A549 (cell line): ENCODE measurements around the gene WDR33.

Source experiments
- CBX8 ChIP-seq: fragments of 200-600 bp; sonication (generic); IDR thresholded peaks from 2 replicates; pipeline ENCODE4 v1.6.1; 2016
- JUN ChIP-seq, 2 experiments: fragments of >200 bp; sonication (Bioruptor Twin); formaldehyde crosslinking; IDR thresholded peaks; 2 replicates in 1 of 2; 3 replicates in 1 of 2; pipeline ENCODE4 v1.6.1; 2016 to 2017
- POLR2A ChIP-seq: IDR thresholded peaks from 2 replicates; pipeline ENCODE4 v1.6.1; 2012; ENCODE audit warnings: mild to moderate bottlenecking, low read length
- POLR2AphosphoS2 ChIP-seq: conservative IDR thresholded peaks from 2 replicates; pipeline ENCODE4 v1.6.1; 2012; ENCODE audit warnings: low read length, improper control_type of control experiment, inconsistent platforms
- RAD21 ChIP-seq, 2 experiments: fragments of >200 bp in 1 of 2; sonication (Bioruptor Twin) in 1 of 2; formaldehyde crosslinking in 1 of 2; IDR thresholded peaks in 1 of 2; conservative IDR thresholded peaks in 1 of 2; 2 replicates in 1 of 2; 3 replicates in 1 of 2; pipeline ENCODE4 v1.6.1; 2012 to 2018; ENCODE audit warnings: inconsistent platforms in 1 of 2
- SMC3 ChIP-seq: fragments of >200 bp; sonication (Bioruptor Twin); formaldehyde crosslinking; IDR thresholded peaks from 3 replicates; pipeline ENCODE4 v1.6.1; 2018; ENCODE audit warnings: inconsistent platforms
- TF ChIP-seq, protein P1 (sequence below): fragments of >200 bp; sonication (Bioruptor Twin); formaldehyde crosslinking; IDR thresholded peaks from 3 replicates; pipeline ENCODE4 v1.5.1; 2016
- TF ChIP-seq, protein P2 (sequence below): fragments of 200-600 bp; sonication (generic); IDR thresholded peaks from 2 replicates; pipeline ENCODE4 v1.6.1; 2016; ENCODE audit warnings: antibody characterized with exemption, mild to moderate bottlenecking, moderate library complexity
- TF ChIP-seq, protein P3 (sequence below): fragments of 450-650 bp; IDR thresholded peaks from 2 replicates; pipeline ENCODE4 v1.6.1; 2014; ENCODE audit warnings: antibody characterized with exemption
- TF ChIP-seq, protein P4 (sequence below): IDR thresholded peaks from 2 replicates; pipeline ENCODE4 v1.6.1; 2012

DNA sequence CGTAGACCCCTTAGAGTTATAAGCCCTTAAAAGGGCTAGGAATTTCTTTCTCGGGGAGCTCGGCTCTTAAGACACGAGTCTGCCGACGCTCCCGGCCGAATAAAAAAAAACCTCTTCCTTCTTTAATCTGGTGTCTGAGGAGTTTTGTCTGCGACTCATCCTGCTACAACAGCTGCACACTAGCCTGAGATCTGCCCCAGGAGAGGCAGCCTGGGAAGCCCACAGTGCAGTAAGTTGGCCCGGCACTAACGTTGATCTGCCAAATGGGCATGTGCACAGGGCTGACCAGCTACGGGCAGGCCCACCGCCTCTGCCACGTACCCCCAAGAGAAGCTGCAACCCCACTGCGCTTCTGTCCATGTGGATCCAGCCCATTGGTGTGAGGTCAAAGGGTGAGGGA lies 127.2 kb downstream of the WDR33 start:
- TF ChIP-seq, protein P1, sequence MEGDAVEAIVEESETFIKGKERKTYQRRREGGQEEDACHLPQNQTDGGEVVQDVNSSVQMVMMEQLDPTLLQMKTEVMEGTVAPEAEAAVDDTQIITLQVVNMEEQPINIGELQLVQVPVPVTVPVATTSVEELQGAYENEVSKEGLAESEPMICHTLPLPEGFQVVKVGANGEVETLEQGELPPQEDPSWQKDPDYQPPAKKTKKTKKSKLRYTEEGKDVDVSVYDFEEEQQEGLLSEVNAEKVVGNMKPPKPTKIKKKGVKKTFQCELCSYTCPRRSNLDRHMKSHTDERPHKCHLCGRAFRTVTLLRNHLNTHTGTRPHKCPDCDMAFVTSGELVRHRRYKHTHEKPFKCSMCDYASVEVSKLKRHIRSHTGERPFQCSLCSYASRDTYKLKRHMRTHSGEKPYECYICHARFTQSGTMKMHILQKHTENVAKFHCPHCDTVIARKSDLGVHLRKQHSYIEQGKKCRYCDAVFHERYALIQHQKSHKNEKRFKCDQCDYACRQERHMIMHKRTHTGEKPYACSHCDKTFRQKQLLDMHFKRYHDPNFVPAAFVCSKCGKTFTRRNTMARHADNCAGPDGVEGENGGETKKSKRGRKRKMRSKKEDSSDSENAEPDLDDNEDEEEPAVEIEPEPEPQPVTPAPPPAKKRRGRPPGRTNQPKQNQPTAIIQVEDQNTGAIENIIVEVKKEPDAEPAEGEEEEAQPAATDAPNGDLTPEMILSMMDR: no peak
- TF ChIP-seq SMC3 (no peak), RAD21 (conservative IDR thresholded peaks at IDR 0.05 in 1 of 2, IDR thresholded peaks at IDR 0.05 in 1 of 2) (no peak), JUN (IDR thresholded peaks at IDR 0.05) (no peak), POLR2A (no peak), CBX8 (no peak), POLR2AphosphoS2 (no peak)
- TF ChIP-seq, protein P2, sequence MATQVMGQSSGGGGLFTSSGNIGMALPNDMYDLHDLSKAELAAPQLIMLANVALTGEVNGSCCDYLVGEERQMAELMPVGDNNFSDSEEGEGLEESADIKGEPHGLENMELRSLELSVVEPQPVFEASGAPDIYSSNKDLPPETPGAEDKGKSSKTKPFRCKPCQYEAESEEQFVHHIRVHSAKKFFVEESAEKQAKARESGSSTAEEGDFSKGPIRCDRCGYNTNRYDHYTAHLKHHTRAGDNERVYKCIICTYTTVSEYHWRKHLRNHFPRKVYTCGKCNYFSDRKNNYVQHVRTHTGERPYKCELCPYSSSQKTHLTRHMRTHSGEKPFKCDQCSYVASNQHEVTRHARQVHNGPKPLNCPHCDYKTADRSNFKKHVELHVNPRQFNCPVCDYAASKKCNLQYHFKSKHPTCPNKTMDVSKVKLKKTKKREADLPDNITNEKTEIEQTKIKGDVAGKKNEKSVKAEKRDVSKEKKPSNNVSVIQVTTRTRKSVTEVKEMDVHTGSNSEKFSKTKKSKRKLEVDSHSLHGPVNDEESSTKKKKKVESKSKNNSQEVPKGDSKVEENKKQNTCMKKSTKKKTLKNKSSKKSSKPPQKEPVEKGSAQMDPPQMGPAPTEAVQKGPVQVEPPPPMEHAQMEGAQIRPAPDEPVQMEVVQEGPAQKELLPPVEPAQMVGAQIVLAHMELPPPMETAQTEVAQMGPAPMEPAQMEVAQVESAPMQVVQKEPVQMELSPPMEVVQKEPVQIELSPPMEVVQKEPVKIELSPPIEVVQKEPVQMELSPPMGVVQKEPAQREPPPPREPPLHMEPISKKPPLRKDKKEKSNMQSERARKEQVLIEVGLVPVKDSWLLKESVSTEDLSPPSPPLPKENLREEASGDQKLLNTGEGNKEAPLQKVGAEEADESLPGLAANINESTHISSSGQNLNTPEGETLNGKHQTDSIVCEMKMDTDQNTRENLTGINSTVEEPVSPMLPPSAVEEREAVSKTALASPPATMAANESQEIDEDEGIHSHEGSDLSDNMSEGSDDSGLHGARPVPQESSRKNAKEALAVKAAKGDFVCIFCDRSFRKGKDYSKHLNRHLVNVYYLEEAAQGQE: no peak
- TF ChIP-seq, protein P3, sequence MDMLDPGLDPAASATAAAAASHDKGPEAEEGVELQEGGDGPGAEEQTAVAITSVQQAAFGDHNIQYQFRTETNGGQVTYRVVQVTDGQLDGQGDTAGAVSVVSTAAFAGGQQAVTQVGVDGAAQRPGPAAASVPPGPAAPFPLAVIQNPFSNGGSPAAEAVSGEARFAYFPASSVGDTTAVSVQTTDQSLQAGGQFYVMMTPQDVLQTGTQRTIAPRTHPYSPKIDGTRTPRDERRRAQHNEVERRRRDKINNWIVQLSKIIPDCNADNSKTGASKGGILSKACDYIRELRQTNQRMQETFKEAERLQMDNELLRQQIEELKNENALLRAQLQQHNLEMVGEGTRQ: no peak
- TF ChIP-seq, protein P4, sequence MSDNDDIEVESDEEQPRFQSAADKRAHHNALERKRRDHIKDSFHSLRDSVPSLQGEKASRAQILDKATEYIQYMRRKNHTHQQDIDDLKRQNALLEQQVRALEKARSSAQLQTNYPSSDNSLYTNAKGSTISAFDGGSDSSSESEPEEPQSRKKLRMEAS: no peak
